GM19025 (cell line): ENCODE measurements around the gene RPN2.

Experiments
- ATAC-seq: cut with Tn5 transposase; IDR thresholded peaks from one replicate; pipeline ENCODE4 v1.9.1; 2021; ENCODE audit warnings: mild to moderate bottlenecking, low read depth, moderate library complexity; ENCODE audit not compliant: unreplicated experiment

RPN2 gene

DNA sequence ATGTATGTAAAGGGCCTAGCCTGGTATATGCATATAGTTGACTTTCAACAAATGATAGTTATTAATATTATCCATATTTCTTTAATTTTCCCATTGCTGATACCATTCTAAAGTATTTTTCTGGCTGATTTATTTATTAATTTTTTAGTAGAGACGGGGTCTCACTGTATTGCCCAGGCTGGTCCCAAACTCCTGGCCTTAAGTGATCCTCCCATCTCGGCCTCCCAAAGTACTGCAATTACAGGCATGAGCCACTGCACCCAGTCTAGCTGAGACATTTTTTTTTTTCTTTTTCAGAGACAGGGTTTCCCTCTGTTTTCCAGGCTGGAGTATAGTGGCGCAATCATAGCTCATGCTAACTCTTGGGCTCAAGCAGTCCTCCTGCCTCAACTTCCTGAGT, 30.1 kb downstream of the RPN2 start:
- ATAC-seq: no peak

DNA sequence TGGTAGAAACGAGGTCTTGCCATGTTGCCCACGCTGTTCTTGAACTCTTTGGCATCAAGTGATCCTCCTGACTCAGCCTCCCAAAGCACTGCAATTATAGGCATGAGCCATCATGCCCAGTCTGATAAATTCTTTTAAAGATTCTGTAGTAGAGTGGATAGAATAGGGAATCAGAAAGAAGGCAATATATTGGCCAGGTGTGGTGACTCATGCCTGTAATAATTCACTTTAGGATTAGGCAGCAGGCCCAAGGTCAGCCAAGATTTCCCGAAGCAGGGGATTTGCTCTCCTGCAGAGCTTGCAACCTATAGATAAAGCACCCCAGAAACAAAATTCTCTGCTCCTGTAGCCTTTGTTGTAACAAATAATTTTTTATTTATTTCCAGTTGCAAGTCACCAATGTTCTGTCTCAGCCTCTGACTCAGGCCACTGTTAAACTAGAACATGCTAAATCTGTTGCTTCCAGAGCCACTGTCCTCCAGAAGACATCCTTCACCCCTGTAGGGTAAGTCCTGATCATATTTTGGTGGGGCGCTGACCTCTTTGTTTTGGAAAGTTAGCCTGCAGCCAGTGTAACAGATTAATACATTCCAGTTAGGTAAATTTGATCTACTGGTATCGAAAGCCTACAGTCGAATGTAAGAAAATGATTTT, 30.7 kb downstream of the RPN2 start:
- ATAC-seq: no peak

DNA sequence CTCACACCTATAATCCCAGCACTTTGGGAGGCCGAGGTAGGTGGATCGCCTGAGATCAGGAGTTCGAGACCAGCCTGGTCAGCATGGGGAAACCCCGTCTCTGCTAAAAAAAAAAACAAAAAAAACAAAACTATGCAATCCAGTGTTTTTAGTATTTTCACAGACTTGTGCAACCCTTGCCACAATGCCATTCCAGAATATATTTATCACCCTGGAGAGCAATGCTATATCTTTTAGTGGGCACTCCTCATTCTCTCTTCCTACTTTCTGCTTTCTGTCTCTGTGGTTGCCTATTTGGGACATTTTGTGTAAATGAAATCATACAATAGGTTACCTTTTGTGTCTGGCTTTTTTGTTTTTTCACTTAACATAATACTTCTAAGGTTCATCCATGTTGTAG, 39.3 kb downstream of the RPN2 start:
- no peak for ATAC-seq

DNA sequence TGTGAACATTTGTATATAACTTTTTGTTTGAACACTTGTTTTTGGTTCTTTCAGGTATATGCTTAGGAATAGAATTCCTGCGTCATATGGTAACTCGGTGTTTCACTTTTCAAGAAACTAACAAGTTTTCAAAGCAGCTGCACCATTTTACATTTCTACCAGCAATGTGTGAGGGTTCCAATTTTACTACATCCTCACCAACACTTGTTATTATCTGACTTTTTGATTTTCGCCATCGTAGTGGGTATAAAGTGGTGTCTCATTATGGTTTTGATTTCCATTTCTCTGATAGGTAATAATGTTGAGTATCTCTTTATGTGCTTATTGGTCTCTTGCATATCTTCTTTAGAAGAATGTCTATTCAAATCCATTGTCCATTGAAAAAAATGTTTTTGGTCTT, 39.8 kb downstream of the RPN2 start:
- ATAC-seq: no peak

DNA sequence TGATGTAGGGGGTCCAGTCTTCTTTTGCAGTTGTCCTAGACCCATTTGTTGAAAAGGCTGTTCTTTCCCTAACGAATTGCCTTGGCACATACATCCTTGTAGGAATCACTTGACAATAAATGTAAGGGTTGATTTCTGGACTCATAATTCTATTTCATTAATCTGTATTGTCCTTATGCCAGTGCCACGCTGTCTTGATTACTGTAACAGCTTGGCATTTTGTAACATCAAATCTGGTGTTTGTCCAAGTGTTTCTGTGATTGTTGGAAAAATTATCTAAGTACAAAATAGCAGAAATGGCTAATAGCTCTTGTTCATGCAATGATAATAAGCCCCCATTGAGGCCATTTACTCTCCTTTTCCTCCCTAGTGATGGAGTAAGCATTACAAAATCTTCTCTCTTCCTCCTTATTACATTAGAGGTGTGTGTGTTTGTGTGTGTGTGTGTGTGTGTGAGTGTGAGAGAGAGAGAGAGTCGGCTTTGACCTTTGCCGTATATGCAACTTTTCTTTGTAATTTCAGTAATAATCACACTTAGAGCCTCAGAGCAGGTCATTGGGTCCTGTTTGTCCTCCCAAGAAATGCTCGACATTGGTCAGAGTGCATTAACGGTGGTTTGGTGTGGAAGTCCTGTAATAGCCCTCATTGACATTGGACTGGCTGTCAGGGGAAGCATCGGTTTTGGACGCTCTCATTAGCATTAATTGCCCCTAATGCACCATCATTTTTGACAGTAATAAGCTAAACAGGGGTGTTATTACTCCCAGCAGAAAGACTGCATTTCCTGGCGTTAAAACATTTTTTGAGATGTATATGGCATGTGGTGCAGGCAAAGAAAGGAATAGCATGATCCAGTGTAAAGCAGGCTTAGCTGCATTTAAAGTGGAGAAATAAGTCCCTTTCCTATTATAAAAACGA, 40.9 kb downstream of the RPN2 start:
- ATAC-seq: no peak

DNA sequence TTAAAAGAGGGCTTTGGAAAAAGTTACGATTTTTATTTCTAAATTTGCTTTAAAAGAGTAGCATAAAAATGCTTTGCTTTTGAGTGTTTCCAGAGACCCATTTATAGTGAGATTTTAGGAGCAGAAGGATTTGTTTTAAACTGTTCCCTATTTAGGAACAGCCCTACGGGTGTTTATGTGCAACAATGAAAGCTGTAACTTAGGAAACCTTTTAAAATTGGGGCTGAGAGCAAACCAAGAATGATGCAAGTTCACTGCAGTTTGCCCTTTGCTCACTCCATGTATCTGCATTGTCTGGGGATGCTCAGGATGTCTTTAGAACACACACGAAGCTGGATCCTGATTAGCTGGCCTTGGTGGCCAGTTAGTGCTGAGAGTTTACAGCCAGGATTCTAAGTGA, 41.6 kb downstream of the RPN2 start:
- ATAC-seq: no peak

DNA sequence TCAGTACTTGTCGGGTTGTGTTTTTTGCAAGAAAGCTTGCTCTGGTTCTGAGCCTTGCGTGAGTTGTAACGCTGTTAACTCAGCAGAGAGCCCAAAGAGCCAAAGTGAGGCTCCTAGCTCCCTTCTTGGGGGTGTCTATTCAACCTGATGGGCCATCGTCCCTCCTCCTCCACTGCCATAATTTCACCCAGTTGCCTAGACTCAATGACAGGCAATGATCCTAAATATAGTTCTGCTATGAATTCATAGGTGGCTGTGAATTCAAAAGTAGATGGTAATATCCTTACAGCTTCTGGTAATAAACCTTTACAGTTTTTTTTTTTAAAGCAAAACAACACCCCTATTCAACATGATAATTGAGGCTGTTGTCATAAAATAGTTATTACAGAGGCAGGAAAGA, 43.0 kb downstream of the RPN2 start:
- no peak for ATAC-seq

DNA sequence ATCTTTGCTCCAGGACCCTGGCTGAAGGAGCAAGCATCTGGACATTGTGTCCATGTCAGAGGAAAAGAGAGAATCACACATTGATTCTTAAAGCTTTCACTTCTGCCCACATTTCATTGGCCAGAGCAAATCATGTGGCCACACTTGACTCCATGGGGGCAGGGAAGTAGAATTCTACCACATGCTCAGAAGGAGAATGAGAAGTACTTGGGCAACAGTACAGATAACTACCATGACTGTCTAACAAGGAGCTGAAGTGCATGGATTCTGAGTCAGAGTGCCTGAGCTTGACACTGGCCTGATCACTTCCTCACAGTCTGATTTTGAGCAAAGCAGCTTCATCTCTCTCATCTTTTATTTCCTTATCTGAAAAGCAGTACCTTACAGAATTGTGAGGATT, 43.9 kb downstream of the RPN2 start:
- ATAC-seq: no peak

DNA sequence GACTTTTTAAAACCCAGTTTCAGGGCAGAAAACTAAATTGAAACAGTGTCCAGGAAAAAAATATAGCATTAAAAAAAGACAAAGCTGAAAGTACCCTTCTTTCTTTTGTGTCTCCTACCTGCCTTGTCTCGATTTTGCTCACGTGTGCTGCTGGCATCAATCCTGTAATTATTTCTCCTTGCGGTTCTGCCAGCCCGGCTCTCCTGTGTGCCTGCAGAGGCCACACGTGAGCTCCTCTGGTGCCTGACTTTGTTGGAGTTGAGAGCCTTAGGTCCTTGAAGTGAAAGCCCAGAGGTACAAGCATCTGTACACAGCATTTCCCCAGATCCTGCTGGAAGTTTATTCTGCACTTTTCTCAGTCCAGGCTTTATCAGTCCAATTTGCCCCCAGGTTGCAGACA, 46.0 kb downstream of the RPN2 start:
- ATAC-seq: no peak

DNA sequence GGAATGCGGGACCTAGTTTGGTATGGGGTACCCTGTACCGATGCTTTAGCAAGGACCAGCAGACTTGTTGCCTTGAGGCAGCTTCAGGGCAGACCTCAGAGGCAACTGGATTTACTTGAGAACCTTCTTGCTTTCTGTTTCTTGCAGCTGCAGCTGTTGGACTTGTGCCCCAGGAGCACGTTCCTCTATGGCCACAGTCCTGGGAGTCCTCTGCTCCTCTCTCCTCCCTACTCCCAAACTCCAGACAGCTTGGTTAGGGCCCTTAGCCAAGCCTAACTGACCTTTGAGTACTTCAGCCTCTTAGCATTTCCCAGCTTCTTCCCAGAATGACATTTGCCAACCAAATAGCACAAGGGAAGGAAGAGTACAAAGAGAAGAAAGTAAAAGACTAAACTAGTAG, 47.8 kb downstream of the RPN2 start:
- ATAC-seq: no peak

DNA sequence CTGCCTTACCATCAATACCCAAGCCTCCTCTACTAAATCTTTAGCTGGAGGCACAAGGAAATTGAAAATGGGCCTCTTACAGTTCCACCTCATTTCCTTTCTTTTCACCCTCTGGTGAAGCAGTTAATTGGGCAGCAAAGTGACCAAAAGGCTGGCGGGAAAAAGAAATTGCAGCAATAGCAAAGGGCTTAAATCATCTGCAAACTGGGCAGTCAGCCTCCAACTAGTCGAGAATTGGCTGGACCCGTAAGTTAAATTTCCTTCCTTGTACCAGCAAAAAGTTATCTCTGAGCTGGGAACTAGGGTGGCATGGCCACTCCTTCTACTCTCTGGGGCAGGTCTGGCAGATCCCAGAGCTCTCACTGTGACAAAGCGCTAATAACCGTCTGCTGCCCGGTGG, 49.0 kb downstream of the RPN2 start:
- ATAC-seq: no peak

DNA sequence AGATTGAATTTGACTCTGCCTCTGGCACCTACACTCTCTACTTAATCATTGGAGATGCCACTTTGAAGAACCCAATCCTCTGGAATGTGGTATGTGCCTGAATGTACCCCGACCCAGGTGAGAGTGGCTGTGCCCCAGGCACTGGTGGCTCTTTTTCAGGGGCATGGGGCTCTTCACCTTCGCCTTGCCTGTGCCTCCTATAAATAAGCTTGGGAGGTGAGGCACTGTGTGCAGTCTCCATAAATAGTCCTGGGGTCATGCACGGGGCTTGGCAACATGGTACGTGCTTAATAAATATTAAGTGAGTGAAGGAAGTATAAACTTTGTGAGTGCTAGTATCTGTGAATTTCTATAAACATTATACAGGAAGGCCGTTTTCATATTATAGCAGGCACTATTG, 49.5 kb downstream of the RPN2 start:
- no peak for ATAC-seq

DNA sequence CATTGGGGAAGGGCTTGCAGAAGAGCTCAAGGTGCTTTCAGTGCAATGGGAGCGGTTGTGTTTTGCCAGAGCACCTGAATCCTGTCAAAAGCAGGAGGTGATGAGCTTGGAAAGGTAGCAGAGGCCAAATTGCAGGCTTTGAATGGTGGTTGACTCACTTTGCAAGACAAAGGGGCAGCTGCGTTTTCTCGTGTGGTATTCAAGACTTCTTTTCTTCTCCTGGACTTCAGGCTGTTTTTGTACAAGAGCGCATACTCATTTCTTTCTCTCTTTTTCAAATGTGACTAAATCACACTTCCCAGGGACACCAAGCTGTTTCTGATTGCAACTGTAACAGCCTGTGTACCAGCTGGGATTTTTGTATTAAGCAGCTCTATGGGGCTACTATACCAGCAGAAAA, 50.2 kb downstream of the RPN2 start:
- ATAC-seq: no peak

DNA sequence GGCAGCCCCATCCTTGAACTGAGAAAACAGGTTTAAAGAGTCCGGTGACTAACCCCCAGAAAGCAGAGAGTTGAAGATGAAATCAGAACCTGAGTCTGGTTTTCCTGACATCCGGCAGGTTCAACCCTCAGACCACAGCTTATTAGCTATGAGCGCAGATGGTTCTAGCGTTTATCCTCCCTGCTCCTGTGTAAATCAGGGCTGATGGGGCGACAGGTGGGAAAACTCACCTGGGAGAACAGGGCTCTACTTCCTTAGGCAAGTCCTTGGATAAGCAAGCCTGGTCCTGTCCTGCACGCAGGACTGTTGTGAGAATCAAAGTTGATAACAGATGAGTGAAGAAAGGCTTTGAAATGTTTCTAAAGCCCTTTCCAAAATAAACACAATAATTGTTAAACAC, 51.1 kb downstream of the RPN2 start:
- ATAC-seq: no peak

DNA sequence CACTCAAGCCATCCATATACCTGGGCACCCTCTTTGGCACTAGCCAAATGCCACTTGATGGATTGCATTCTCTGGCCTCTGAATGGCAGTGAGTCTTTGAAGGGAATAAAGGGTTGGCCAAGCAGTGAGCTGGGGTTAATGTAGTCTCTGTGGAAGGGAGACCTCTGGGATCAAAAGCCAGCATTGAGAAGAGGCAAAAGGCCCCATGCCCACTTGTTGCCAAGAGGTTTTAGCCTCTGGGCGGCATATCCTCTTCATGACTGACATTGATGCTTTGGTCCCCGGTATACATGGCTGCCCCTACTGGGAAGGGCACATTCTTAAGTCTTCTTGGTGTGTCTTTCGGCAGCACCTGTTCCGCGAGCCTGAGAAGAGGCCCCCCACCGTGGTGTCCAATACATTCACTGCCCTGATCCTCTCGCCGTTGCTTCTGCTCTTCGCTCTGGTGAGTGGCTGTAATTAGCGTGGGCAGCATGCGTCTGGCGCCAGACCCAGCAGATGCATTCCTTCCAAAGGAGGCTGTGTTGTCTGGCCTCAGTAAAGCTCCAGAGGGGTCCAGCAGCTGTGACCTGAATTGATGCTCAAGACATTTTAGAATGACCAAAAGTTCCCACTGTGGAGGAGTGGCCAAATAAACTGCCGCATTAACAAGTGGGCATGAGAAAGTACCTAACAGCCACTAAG, 53.0 kb downstream of the RPN2 start:
- ATAC-seq: no peak

DNA sequence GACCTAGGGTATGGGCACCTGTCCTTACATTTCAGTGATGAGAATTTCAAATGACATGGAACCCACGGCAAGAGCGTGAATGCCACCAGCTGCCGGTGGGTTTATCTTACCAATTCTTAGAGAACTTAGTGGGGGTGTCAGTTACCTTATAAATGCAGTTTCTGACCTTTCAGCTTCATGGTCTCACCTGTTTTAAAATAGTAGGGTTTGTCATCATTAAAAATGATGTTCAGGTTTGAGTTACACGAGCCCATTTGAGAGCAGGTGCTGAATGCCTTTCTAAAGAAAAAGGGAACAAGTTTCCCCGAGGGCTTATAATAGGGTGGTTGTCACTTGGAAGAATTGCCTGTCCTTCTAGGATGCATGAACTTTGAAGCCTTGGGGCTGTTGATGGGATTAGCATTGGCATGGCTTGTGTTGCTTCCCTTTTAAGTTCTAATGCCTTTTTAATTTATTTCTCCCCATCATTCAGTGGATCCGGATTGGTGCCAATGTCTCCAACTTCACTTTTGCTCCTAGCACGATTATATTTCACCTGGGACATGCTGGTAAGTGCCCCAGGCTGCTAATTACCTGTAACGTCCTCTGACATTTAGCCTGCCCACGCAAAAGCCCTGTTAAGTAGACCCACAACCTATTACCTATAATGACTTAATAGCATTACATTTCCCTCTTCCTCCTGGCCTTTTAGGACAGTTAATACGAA, 54.6 kb downstream of the RPN2 start:
- ATAC-seq: no peak

DNA sequence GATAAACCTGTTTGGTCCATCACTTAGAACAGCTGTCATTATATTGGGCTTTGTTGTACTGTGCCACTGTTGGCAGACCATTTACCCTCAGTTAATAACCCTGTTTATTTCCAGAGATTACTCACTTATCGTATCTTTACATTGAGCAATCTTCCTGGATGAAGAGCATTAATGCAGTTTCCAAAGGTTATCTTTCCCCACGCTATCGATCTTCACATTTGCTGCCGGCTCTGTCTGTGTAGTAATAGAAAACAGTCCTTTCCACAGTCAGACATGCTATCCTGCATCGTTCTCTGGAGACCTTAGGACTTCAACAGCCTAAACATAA, 55.1 kb downstream of the RPN2 start:
- no peak for ATAC-seq

DNA sequence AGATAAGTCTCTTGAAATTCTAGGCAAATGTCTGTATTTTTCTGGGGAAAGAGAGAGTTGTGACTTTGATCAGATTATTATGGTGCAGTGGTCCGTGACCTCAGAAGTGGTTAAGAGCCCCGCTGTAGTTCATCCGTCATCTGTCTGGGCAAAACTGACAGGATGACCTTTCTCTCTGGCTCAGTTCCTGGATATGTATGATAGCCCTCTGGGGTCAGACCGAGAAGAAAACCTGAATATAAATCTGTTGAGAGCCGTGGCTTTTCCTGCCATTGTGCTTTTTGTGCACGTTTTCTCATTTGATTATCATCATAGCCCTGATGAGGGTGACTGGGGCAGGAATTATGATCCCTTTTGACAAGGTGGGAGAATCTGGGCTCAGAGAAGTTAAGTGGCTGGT, 55.9 kb downstream of the RPN2 start:
- ATAC-seq: no peak

DNA sequence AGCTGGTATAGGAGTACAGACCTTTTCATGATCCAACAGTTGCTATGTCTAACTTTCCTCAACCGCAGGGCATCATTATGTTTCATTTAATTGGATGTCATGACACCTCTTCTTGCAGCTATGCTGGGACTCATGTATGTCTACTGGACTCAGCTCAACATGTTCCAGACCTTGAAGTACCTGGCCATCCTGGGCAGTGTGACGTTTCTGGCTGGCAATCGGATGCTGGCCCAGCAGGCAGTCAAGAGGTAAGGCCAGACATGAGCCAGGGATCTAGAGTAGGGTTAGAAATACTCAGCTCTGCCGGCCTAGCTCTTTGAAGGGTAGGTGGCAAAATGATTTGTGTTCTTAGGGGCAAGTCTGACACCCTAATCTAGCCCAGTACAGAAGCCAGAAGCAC, 57.3 kb downstream of the RPN2 start:
- no peak for ATAC-seq

DNA sequence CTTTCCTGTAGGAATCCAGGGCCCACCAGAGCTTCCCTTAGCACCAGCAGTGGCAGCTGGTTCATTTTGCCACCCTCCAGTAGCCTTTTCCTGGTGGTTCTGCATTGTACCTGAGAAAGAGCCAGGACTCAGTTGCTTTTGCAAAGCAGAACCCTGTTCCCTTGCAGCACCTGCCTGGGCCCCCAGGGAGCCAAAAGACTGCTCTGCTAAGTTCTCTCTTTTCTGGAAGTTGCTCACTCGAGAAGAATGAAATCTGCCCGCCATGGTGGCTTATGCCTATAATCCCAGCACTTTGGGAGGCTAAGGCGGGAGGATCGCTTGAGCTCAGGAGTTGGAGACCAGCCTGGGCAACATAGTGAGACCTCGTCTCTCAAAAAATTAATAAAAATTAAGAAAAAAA, 58.5 kb downstream of the RPN2 start:
- ATAC-seq: no peak

DNA sequence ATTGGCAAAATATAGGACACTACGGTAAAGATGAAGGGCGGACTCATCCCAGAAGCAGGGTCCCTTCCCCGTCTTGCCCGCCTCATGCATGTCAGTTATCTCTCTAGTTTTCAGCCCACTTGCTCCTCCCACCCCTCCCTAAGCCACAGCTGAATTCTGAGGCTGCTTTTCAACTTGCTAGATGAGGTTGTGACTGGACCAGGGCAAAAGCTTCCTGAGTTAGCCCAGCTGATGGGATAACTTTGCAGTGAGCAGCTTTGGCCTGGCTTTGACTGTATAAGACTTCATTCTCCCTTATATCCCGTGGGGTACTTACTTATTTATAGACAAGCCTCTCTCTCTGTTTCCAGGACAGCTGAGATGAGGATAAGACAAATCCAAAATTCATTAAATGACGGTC, 59.3 kb downstream of the RPN2 start:
- no peak for ATAC-seq
